SH-SY5Y (cell line): Measurements from ENCODE around the gene CCDC24.

Experiments
- GATA2 ChIP-seq: IDR thresholded peaks from 2 replicates; pipeline ENCODE4 v1.6.1; 2011; ENCODE audit warnings: mild to moderate bottlenecking, low read depth, low read length
- GATA3 ChIP-seq: IDR thresholded peaks from 2 replicates; pipeline ENCODE4 v1.6.1; 2011; ENCODE audit warnings: low read depth, mild to moderate bottlenecking, low read length, moderate library complexity

CCDC24 gene

GRCh38 chr1:43973981-43974442 is 17.4 kb upstream of the CCDC24 start:
- no peak for TF ChIP-seq GATA2
- TF ChIP-seq GATA3 = no peak

DNA sequence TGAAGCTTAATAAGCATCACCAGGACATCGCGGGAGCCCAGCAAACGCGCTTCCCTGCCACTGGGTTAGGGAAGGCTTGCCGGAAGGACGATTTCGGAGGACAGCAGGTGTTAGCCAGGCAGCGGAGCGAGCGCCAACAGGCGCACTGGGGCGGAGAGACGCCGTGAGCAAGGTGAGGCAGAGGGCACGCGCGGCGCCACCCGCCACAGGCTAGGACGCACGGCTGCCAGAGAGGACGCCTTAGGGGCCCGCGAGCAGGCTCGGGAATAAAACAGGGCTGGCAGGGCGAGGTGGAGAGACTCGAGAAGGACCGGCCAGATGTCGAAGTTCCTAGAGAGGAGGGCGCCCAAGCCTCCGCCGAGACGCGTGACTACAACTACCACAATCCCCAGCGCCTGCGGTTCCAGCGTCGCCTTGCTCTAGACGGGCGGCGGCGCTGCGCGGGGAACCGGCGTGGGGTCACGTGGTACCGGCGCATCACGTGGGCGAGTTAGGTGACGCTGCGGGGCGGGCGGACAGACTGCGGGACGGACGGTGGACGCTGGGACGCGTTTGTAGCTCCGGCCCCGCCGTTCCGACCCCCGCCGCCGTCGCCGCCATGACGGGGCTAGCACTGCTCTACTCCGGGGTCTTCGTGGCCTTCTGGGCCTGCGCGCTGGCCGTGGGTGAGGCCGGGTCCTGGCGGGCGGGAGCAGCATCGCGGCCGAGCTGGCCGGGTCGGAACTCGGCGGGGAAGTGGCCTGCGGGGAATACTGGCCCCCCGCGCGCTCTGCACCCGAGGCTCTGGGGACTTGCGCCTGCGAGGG is 16.8 kb upstream of the CCDC24 start, which contains the start of gene ATP6V0B:
Gene ATP6V0B (plus strand): TSS at position 518 of the 806 bp plus-strand sequence. CDS start 81 bp downstream, at position 599.
- TF ChIP-seq GATA2 = no peak
- TF ChIP-seq GATA3 = no peak

DNA sequence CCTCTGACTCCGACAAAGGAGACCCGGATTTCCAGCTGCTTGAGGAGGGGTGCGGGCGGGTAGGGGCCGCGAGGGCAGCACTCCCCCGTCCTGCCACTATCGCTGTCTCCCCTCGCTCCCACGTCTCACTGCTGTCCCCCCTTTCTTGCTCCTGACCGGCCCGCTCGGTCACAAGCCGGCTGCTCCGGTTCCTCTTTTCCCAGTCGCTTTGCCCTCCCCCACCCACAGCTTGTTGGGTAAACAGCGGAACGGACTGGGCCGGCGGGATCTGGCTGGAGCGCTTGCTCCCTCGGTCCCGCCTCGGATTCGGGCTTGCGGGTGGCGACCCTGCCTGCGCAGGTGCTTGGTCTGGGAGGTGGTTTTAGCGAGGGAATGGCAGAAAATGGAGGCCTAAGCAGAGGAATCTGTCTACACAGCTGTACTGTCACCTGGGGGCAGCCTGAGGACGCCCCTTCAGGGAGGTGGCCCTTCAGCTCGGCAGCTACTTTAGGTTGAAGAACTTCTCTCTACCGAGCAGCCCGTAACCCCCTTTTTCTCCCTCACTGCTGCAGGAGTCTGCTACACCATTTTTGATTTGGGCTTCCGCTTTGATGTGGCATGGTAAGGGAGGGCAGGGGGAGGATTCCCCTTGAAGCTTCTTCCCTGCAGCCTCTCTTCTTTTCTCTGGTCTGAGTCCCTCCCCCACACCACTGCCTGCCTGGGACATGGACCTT is 16.0 kb upstream of the CCDC24 start:
- no peak for TF ChIP-seq GATA2
- TF ChIP-seq GATA3 = no peak

- no peak for TF ChIP-seq GATA2
- no peak for TF ChIP-seq GATA3
Observed at GRCh38 chr1:43976045-43976444, 15.4 kb upstream of the CCDC24 start.

DNA sequence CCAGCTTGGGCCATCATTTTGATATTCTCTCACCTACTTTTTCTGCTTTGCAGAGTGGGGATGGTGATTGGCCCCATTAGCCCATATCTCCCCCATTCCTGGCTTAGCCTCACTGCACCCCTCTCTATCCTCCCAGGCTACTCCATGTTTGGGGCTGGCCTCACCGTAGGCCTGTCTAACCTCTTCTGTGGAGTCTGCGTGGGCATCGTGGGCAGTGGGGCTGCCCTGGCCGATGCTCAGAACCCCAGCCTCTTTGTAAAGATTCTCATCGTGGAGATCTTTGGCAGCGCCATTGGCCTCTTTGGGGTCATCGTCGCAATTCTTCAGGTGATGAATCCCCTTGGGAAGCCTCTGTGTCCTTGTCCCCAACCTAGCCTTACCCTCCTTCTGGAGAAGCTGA is 14.5 kb upstream of the CCDC24 start:
- TF ChIP-seq GATA2 (no peak), GATA3 (no peak)

DNA sequence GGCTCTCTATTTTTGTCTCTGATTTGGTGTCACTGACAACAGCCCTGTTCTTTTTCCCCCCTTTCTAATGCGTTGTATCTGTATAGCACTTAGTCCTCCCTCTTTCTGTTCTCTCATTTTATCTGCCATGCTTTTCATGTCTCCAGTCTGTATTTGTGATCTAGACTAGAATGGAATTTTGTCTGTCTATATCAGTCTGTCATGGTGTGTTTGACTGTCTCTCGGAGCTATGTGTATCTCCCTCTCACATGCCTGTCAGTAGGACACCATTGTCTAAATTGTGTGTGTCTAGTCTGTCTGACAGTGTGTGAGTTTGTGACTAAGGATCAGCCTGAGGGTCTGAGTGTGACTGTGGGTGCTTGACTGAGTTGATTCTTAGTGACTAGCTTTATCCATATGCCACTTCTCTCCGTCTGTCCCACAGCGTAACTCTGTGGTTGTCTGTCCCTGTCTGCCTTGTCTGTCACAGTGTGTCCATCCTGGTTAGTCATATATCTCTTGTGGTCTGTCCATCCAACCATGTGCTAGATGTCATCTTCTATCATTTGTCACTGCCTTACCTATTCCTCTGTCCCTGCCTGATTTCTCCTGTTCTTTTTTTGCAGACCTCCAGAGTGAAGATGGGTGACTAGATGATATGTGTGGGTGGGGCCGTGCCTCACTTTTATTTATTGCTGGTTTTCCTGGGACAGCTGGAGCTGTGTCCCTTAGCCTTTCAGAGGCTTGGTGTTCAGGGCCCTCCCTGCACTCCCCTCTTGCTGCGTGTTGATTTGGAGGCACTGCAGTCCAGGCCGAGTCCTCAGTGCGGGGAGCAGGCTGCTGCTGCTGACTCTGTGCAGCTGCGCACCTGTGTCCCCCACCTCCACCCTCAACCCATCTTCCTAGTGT is 13.8 kb upstream of the CCDC24 start:
- TF ChIP-seq GATA3 (no peak), GATA2 (no peak)

DNA sequence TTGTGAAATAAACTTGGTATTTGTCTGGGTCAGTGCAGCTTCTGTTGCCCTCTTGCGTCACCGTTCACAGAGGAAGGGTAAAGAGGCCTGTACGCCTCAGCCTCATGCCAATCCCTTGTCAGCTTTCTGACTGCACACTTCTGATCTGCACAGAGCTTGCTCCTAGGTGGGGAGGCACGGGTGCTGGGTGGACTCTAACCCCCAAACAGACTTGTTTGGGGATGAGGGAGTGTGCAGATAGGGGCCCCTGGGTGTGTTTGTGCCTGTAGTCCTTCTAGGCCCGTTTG is 13.2 kb upstream of the CCDC24 start:
- no peak for TF ChIP-seq GATA2
- no peak for TF ChIP-seq GATA3

DNA sequence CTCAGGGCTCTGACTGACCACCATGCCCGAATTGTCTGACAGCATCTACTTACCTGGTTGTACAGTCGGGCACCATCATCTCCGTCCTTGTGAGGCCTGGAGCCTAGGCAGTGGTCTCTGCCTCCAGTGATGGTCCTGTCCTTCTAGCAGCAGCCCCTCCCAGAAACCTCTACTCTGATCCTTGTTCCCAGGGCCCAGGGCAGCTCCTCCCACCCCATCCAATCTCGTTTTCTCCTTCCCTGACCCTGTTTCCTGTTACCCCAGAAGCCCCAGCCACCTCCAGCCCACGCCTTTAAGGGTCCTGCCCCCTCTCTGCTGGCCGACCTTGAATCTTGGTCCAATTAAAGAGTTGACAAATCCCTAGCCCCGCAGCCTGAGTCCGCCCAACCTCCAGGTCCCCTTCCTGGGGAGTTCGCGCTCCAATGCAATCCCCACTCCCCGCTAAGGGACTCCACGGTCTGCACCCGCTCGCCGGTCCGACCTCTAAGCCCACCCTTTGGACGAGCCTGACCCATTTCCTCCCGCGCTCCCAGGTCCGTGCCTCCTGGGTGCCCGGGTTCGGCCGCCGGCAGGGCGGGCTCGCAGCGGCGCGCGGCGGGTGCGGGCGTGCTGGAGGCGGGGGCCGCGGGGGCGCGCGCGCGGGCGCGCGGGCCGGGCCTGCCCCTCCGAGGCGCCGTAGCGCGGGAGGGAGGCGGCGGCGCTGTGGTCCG is 12.7 kb upstream of the CCDC24 start, which contains the start of gene B4GALT2:
Gene B4GALT2 (plus strand): TSS at position 660 of the 710 bp plus-strand sequence. CDS start 1,951 bp downstream, outside the sequence.
- no peak for TF ChIP-seq GATA2
- no peak for TF ChIP-seq GATA3

DNA sequence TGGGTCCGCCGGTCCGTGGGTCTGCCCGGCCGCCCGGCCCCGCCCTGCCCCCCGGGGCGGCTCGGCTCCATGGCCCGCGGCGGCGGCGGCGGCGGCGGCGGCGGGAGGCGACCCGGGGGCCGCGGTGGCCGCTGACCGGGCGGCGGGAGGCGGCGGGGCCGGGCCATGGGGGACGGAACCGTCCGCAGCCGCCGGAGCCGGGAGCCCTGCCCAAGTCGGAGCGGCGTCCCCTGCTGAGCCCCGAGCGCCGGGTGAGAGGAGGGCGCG is 12.2 kb upstream of the CCDC24 start:
- TF ChIP-seq GATA2 (no peak), GATA3 (no peak)

DNA sequence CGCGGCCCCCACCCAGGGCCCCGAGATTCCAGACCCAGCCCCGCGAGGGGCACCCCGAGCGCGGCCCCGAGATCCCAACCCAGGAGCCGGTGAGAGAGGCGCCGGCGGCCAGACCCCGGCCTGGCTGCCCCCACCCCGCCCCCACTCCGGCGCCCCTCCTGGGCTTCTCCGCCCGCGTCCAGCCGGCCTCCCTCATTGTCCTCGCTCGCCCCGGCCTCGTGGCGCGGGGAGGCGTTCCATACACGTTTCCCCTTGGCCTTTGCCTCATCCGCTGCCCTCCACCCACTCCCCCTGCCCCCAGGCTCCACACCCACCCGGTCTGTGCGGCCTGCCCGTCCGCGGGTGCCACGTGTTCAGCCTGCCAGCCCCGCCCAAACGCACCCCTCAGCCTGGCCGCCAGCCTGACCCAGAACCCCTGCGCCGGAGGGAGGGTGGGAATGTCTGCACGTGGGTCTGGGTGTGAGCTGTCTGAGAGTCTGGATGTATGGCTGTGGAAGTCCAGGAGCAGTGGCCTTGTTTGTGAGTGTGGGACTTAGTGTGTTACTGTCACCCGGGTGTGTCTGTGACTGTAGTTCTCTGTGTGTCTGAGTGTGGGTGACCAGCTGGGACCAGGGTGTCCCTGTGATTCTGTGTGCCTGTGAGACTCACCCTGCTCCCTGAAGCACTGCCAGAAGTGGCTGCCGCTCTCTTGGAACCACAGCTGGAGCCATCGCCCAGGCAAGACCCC is 11.7 kb upstream of the CCDC24 start:
- TF ChIP-seq GATA2 (no peak), GATA3 (no peak)

DNA sequence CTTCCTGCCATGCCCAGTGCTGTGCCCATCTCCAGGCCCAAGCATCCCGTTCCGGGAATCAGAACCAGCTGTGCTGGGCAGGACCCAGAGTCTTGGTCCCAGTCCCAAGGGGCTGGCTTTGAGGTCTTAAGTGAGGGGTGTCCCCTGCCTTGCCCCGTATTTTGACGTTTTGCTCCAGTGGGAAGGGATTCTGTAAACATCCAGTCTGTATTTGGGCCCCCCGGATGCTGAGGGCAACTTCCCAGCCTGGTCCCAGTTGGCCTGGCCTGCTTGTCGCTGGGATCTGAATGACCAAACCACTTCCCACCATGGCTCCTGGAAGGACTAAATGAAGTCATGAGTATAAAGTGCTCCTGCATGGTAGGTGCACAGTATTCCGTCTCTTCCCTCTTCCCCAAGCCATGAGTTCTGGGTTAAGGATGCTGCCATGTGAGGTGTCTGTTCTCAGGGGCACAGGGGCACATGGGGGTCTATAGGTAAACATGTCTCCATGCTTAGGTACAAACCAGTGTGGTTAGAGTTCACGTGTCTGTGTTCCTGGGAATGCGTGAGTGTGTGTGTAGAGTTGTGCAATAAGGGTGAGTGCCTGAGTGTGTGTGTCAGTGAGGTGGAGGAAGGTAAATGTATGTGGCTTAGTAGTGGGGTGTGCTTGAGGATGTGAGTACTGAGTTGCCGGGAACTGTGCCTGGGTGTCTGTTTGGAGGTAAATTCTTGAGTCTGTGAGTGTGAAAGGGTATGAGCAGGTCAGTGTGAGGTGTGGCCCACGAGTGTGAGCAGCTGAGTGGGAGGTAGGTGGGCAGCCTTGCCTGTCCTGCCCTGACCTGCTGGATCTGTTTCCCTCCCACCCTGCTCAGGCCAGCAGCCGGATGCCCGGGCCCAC is 10.9 kb upstream of the CCDC24 start:
- TF ChIP-seq GATA3 = no peak
- no peak for TF ChIP-seq GATA2

GRCh38 chr1:43981135-43981491 is 10.3 kb upstream of the CCDC24 start:
- no peak for TF ChIP-seq GATA2
- no peak for TF ChIP-seq GATA3
